Lower leg skin (tissue), 3 donors: ENCODE results near the gene MEPCE.

Experiments used
- CTCF ChIP-seq, 3 donors: fragments of 450-650 bp; IDR thresholded peaks; one replicate each; pipeline ENCODE4 v1.5.1; 2016; ENCODE audit warnings: antibody characterized with exemption in 3 of 3, mild to moderate bottlenecking in 3 of 3, moderate library complexity in 2 of 3
- POLR2A ChIP-seq, 2 donors: fragments of 450-650 bp; IDR thresholded peaks; one replicate each; pipeline ENCODE4 v1.6.1; 2016 to 2017; ENCODE audit warnings: antibody characterized with exemption in 2 of 2, mild to moderate bottlenecking in 1 of 2, moderate library complexity in 1 of 2

- no peak for TF ChIP-seq CTCF (IDR thresholded peaks at IDR 0.05)
- no peak for TF ChIP-seq POLR2A (IDR thresholded peaks at IDR 0.05)
Measured at GRCh38 chr7:100380196-100380595, 49.4 kb upstream of the MEPCE start.
